Eye (tissue), 1 donor: ENCODE results near the gene MRPL43.

ENCODE experiments used
- DNase-seq: peaks from one replicate; pipeline ENCODE4 v3.0.0-alpha.2; 2015

Gene MRPL43

GRCh38 chr10:101018600-101019439 lies 31.5 kb upstream of the MRPL43 start:
- DNase-seq, result peak; percentile 92

- peak; percentile 66 for DNase-seq
Measured at GRCh38 chr10:101018118-101018599, 30.9 kb upstream of the MRPL43 start.

- DNase-seq, result no peak
Measured at GRCh38 chr10:101016814-101017213, 29.5 kb upstream of the MRPL43 start.

- DNase-seq, result no peak
Measured at GRCh38 chr10:101015582-101015973, 28.3 kb upstream of the MRPL43 start.

- no peak for DNase-seq
Measured at GRCh38 chr10:101014966-101015581, 27.8 kb upstream of the MRPL43 start.

GRCh38 chr10:101014230-101014884 lies 27.1 kb upstream of the MRPL43 start:
- peak; percentile 91 for DNase-seq

- no peak for DNase-seq
Measured at GRCh38 chr10:101013365-101013825, 26.1 kb upstream of the MRPL43 start.

GRCh38 chr10:101012525-101013364 lies 25.4 kb upstream of the MRPL43 start:
- peak; percentile 96 for DNase-seq

- DNase-seq, result no peak
Measured at GRCh38 chr10:101011517-101012423, 24.5 kb upstream of the MRPL43 start.

GRCh38 chr10:101010329-101010728 lies 23.0 kb upstream of the MRPL43 start:
- no peak for DNase-seq

GRCh38 chr10:101008823-101009423 lies 21.6 kb upstream of the MRPL43 start:
- no peak for DNase-seq

GRCh38 chr10:101007915-101008822 lies 20.9 kb upstream of the MRPL43 start:
- no peak for DNase-seq

- no peak for DNase-seq
Measured at GRCh38 chr10:101007099-101007711, 19.9 kb upstream of the MRPL43 start.

- DNase-seq, result no peak
Measured at GRCh38 chr10:101006593-101007098, 19.3 kb upstream of the MRPL43 start.

GRCh38 chr10:101005869-101006567 lies 18.7 kb upstream of the MRPL43 start:
- DNase-seq, result no peak

GRCh38 chr10:101005361-101005760 lies 18.1 kb upstream of the MRPL43 start:
- DNase-seq, result no peak

- DNase-seq, result no peak
Measured at GRCh38 chr10:101003639-101004206, 16.4 kb upstream of the MRPL43 start.

GRCh38 chr10:101002456-101002855 lies 15.2 kb upstream of the MRPL43 start:
- no peak for DNase-seq
